Right hindlimb (tissue), 1 donor: ENCODE measurements around the gene UROD.

Experiments
- DNase-seq: peaks from one replicate; pipeline ENCODE4 v3.0.0-alpha.2; 2018

The UROD gene

GRCh38 chr1:45009296-45009865 lies 2.7 kb upstream of the UROD start:
- DNase-seq, result no peak

- no peak for DNase-seq
These were observed 1.8 kb upstream of the UROD start for GRCh38 chr1:45009956-45010854.

GRCh38 chr1:45010855-45011811 lies 921 bp upstream of the UROD start, which contains the start of gene HECTD3:
HECTD3 (minus strand) TSS chr1:45011324; CDS start chr1:45011257, 67 bp downstream.
- peak; percentile 88 for DNase-seq

GRCh38 chr1:45012639-45013278 lies 705 bp downstream of the UROD start:
- DNase-seq, result peak; percentile 74

GRCh38 chr1:45013551-45014209 lies 1.6 kb downstream of the UROD start:
- no peak for DNase-seq

GRCh38 chr1:45014321-45015028 lies 2.4 kb downstream of the UROD start:
- DNase-seq, result peak; percentile 88

- DNase-seq, result no peak
These were observed 3.6 kb downstream of the UROD start for GRCh38 chr1:45015683-45016082.

GRCh38 chr1:45016090-45016697 lies 4.1 kb downstream of the UROD start:
- no peak for DNase-seq

GRCh38 chr1:45016767-45017166 lies 4.7 kb downstream of the UROD start:
- DNase-seq, result no peak

- no peak for DNase-seq
These were observed 6.7 kb downstream of the UROD start for GRCh38 chr1:45018599-45019230.

GRCh38 chr1:45023663-45024062 lies 11.6 kb downstream of the UROD start:
- DNase-seq, result no peak

- DNase-seq, result no peak
These were observed 14.4 kb downstream of the UROD start for GRCh38 chr1:45026446-45026845.

- no peak for DNase-seq
These were observed 20.8 kb downstream of the UROD start for GRCh38 chr1:45032837-45033236.

GRCh38 chr1:45033356-45033755 lies 21.3 kb downstream of the UROD start:
- no peak for DNase-seq

- no peak for DNase-seq
These were observed 23.7 kb downstream of the UROD start for GRCh38 chr1:45035631-45036301.

- DNase-seq, result no peak
These were observed 25.4 kb downstream of the UROD start for GRCh38 chr1:45037456-45037855.

- no peak for DNase-seq
These were observed 26.2 kb downstream of the UROD start for GRCh38 chr1:45038240-45038639.

GRCh38 chr1:45038661-45039364 lies 26.8 kb downstream of the UROD start:
- no peak for DNase-seq

GRCh38 chr1:45040297-45040696 lies 28.2 kb downstream of the UROD start:
- DNase-seq, result no peak
